Measurements from ENCODE around the gene GZMB.
"Not testable (repeated sequence)": the region's sequence is repeated elsewhere in the genome, so short reads cannot be mapped to it uniquely, and the experiment has no call there.

The GZMB gene

GRCh38 chr14:24634158-24634557 lies at the start of gene GZMB:
Gene GZMB, minus strand, starts transcription at chr14:24634190. Its CDS starts 30 bp downstream, at chr14:24634160.
- peak; percentile 64 for DNase-seq

- no peak for DNase-seq
Observed at GRCh38 chr14:24681056-24681455, 47.1 kb upstream of the GZMB start.

GRCh38 chr14:24680516-24680915 lies 46.5 kb upstream of the GZMB start:
- no peak for DNase-seq

- no peak for DNase-seq
Observed at GRCh38 chr14:24679248-24679961, 45.4 kb upstream of the GZMB start.

- peak; percentile 72 for DNase-seq
Observed at GRCh38 chr14:24678801-24679247, 44.8 kb upstream of the GZMB start.

GRCh38 chr14:24677956-24678355 lies 44.0 kb upstream of the GZMB start:
- DNase-seq, result no peak

GRCh38 chr14:24674204-24674970 lies 40.4 kb upstream of the GZMB start:
- DNase-seq, result peak; percentile 37

GRCh38 chr14:24673534-24674203 lies 39.7 kb upstream of the GZMB start:
- DNase-seq, result peak; percentile 68

GRCh38 chr14:24673059-24673458 lies 39.1 kb upstream of the GZMB start:
- no peak for DNase-seq

- DNase-seq, result peak; percentile 44
Observed at GRCh38 chr14:24670594-24670993, 36.6 kb upstream of the GZMB start.

- DNase-seq, result no peak
Observed at GRCh38 chr14:24669651-24670050, 35.7 kb upstream of the GZMB start.

- peak; percentile 18 for DNase-seq
Observed at GRCh38 chr14:24665440-24665991, 31.5 kb upstream of the GZMB start.

- DNase-seq, result no peak
Observed at GRCh38 chr14:24664366-24664765, 30.4 kb upstream of the GZMB start.

GRCh38 chr14:24662753-24663152 lies 28.8 kb upstream of the GZMB start:
- DNase-seq, result no peak

- no peak for DNase-seq
Observed at GRCh38 chr14:24659916-24660570, 26.1 kb upstream of the GZMB start.

- DNase-seq, result not testable (repeated sequence)
Observed at GRCh38 chr14:24648361-24648760, 14.4 kb upstream of the GZMB start.

GRCh38 chr14:24639905-24640304 lies 5.9 kb upstream of the GZMB start:
- DNase-seq, result no peak

GRCh38 chr14:24639270-24639669 lies 5.3 kb upstream of the GZMB start:
- DNase-seq, result no peak

GRCh38 chr14:24633353-24633752 lies 637 bp downstream of the GZMB start:
- DNase-seq, result no peak

- no peak for DNase-seq
Observed at GRCh38 chr14:24632761-24633160, 1.2 kb downstream of the GZMB start.

- no peak for DNase-seq
Observed at GRCh38 chr14:24632336-24632735, 1.7 kb downstream of the GZMB start.

GRCh38 chr14:24631749-24632335 lies 2.1 kb downstream of the GZMB start:
- no peak for DNase-seq
